Mucosa of stomach (tissue), 1 donor: ENCODE data around the gene AKAP13.

Experiments used
- H3K27me3 ChIP-seq: one replicate; pipeline ENCODE4 v1.7.0; 2013; ENCODE audit warnings: mild to moderate bottlenecking, low read length; ENCODE audit not compliant: control insufficient read depth, insufficient read depth
- H3K36me3 ChIP-seq: one replicate; pipeline ENCODE4 v1.7.0; 2013; ENCODE audit warnings: low read length; ENCODE audit not compliant: control insufficient read depth, insufficient read depth
- H3K4me1 ChIP-seq: one replicate; pipeline ENCODE4 v1.7.0; 2013; ENCODE audit warnings: mild to moderate bottlenecking, low read length; ENCODE audit not compliant: control insufficient read depth, insufficient read depth
- H3K4me3 ChIP-seq: one replicate; pipeline ENCODE4 v1.7.0; 2013; ENCODE audit warnings: low read length
- H3K9ac ChIP-seq: one replicate; pipeline ENCODE4 v1.7.0; 2013; ENCODE audit warnings: mild to moderate bottlenecking, low read length, moderate library complexity
- H3K9me3 ChIP-seq: one replicate; pipeline ENCODE4 v1.7.0; 2013; ENCODE audit warnings: mild to moderate bottlenecking, low read length, moderate library complexity; ENCODE audit not compliant: control insufficient read depth
- donor health status: Pancreatic carcinoma.

Gene AKAP13

DNA sequence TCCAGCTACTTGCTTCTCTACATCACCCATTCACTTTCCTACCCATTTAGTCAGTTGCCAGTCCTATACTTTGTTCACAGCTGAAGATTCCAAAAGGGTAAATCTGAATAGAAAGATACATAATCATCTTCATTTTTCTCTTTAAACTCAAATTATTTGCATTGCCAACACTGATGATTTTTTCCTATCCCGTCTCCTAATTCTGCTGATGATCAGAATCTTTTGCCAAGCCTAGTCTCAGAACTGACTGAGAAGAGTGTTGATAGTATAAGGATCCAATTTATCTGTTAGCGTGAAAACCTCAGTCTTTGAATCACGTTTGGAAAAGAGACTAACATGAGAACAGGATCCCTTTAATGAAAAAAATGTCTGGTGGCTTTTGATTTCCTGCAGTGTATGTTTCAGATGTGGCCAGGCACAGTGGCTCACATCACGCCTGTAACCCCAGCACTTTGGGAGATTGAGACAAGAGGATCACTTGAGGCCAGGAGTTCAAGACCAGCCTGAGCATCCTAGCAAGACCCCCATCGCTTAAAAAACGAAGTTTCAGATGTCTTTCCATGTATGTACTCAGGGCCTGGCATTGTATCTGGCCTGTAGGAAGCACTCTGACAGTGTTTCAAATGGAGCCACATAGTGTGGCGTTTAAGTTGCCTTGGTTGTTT is 244.9 kb downstream of the AKAP13 start:
- no peak overlapping the region for H3K4me3 ChIP-seq
- peaks cover 15% of the 10 kb centered on the region for H3K4me1 ChIP-seq
- H3K27me3 ChIP-seq: no peaks in the 10 kb centered on the region
- no peaks in the 10 kb centered on the region for H3K9me3 ChIP-seq
- H3K9ac ChIP-seq: no peak overlapping the region
- H3K36me3 ChIP-seq: no peaks in the 10 kb centered on the region

DNA sequence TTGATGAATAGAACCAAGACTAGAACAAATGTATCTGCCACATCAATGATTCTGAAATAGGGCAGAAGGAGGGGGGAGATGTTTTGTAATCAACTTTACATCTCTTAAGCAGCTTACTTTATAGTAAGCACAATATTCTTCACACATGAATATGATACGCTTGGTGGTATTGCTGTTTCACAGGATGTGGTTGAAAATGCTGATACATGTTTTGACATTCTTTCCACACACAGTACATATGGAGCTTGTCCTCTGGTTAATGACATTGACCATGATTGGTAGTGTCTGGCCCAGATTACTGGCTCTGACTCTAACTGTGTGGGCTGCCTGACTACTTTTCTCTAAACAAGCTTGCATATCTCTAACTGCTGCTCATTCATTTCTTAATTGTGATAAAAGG is 245.5 kb downstream of the AKAP13 start:
- Histone ChIP-seq H3K9me3 (no peaks in the 10 kb centered on the region), H3K36me3 (no peaks in the 10 kb centered on the region), H3K9ac (no peak overlapping the region), H3K27me3 (no peaks in the 10 kb centered on the region), H3K4me3 (no peak overlapping the region), H3K4me1 (peaks cover 15% of the 10 kb centered on the region)

DNA sequence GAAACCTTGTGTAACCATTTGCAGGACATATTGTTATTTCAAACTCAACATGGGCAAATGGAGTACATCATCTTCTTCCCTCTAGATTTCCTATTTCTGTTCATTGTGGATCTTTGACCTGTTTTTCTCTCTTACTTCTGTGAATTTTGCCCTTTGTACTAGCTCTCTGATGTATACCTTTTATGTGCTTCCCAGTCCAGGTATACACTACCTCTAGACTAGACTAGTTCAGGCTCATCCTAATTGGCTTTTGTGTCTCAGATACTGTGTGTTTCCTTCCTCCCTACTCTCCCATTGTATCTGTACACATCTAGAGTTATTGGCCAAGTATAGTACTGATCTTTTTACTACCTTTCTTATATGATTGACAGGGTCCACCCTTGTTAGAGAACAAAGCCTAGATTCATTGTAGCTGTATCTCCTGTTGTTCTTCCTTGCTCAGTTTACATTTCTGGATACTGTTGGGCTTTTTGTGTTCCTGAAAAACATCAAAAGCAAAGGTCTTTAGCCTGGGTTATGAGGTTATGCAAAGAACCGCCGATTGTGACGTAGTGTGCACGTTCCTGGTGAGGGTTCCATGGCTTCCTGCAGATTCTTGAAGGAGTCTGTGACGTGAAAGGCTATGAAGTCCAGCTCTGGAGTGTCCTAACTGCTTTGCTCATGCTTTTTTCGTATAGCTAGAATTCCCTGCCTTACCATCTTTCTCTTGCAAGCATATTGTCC is 247.0 kb downstream of the AKAP13 start:
- Histone ChIP-seq H3K27me3 (no peaks in the 10 kb centered on the region), H3K9ac (no peak overlapping the region), H3K4me3 (no peak overlapping the region), H3K4me1 (peaks cover 26% of the 10 kb centered on the region), H3K9me3 (no peaks in the 10 kb centered on the region), H3K36me3 (no peaks in the 10 kb centered on the region)

DNA sequence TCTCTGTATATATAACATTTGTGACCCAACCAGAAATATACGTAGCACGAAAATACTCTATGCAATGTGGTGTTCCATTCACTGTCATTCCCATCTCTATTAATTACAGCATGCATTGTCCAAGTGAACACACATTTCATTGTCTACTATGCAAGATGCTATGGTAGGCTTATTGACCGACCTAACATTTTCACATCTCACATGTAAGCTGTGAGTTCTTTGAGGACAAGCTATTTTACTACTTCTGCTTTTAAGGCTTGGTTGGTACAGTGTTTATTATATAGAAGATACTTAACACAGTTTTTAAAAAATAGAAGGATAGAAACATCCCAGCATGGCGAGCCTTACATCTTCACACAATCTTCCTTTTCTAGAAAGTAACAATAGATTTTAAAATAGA is 249.9 kb downstream of the AKAP13 start:
- Histone ChIP-seq H3K9me3 (no peaks in the 10 kb centered on the region), H3K9ac (no peak overlapping the region), H3K4me3 (no peak overlapping the region), H3K36me3 (no peaks in the 10 kb centered on the region), H3K27me3 (no peaks in the 10 kb centered on the region), H3K4me1 (peaks cover 28% of the 10 kb centered on the region)

DNA sequence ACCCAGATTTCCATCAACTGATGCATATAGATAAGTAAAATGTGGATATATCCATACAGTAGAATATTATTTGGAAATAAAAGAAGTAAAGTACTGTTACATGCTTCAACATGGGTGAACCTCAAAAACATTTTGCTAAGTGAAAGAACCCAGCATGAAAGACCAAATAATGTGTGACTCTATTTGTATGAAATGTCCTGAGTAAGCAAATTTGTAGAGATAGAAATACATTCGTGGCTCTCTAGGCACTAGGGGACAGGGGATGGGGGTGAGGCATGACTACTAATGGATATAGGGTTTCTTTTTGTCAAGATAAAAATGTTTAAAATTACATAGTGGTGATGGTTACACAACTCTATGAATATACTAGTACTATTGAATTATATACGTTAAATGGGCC is 250.6 kb downstream of the AKAP13 start:
- H3K9ac ChIP-seq: no peak overlapping the region
- no peaks in the 10 kb centered on the region for H3K27me3 ChIP-seq
- no peaks in the 10 kb centered on the region for H3K9me3 ChIP-seq
- no peak overlapping the region for H3K4me3 ChIP-seq
- no peaks in the 10 kb centered on the region for H3K36me3 ChIP-seq
- H3K4me1 ChIP-seq: peaks cover 21% of the 10 kb centered on the region

DNA sequence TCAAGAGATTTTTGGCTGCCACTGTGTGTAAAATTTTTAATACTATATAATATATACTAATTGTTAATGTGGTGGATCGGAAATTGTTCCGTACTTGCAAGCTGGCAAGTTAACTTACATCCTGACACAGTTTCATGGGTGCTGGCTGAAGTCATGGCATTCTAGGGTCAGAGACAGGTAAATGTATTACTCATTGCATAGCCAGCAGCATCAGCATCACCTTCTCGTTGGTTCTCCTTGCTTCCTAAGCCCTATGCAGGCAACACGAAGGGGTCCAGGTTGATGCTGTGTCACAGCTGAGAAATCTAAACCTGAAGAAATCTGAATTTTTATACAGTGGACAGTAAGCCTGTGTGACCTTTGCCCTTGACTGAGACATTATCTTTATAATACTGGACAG is 251.6 kb downstream of the AKAP13 start:
- Histone ChIP-seq H3K4me1 (peaks cover 20% of the 10 kb centered on the region), H3K4me3 (no peak overlapping the region), H3K27me3 (no peaks in the 10 kb centered on the region), H3K9ac (no peak overlapping the region), H3K36me3 (no peaks in the 10 kb centered on the region), H3K9me3 (no peaks in the 10 kb centered on the region)

DNA sequence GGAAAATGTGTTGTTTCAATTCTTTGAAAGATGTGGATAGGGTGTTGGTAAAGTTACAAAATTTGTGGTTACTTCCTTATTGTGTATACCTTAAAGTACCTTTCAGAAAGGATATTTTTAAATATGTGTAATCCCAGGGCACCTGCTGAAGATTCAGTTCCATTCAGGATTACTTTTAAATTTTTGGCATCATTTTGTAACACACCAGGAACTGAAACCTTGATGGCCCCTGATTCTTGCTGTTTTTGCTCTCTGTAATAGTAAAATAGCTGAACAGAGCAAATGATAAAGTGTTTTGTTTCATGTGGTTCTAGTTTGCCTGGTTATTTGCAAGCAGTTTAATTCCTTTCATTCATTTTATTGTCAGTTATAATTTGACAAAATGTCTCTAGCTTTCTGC is 253.5 kb downstream of the AKAP13 start:
- Histone ChIP-seq H3K9me3 (no peaks in the 10 kb centered on the region), H3K9ac (no peak overlapping the region), H3K36me3 (no peaks in the 10 kb centered on the region), H3K27me3 (no peaks in the 10 kb centered on the region), H3K4me1 (peaks cover 20% of the 10 kb centered on the region), H3K4me3 (no peak overlapping the region)

DNA sequence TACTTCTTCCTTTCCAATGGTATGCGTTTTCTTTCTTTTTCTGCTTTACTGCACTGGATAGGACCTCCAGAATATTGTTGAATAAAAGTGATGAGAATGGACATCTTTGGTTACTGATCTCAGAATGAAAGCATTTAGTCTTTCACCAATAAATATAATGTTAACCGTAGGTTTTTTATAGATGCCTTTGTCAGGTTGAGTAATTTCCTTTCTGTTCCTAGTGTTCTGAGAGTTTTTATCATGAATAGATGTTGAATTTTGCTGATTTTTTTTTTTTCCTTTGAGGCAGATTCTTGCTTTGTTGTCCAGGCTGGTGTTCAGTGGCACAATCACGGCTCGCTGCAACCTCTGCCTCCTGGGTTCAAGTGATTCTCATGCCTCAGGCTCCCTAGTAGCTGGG is 255.9 kb downstream of the AKAP13 start:
- Histone ChIP-seq H3K9ac (no peak overlapping the region), H3K4me1 (peaks cover 23% of the 10 kb centered on the region), H3K36me3 (no peaks in the 10 kb centered on the region), H3K27me3 (no peaks in the 10 kb centered on the region), H3K4me3 (no peak overlapping the region), H3K9me3 (no peaks in the 10 kb centered on the region)

DNA sequence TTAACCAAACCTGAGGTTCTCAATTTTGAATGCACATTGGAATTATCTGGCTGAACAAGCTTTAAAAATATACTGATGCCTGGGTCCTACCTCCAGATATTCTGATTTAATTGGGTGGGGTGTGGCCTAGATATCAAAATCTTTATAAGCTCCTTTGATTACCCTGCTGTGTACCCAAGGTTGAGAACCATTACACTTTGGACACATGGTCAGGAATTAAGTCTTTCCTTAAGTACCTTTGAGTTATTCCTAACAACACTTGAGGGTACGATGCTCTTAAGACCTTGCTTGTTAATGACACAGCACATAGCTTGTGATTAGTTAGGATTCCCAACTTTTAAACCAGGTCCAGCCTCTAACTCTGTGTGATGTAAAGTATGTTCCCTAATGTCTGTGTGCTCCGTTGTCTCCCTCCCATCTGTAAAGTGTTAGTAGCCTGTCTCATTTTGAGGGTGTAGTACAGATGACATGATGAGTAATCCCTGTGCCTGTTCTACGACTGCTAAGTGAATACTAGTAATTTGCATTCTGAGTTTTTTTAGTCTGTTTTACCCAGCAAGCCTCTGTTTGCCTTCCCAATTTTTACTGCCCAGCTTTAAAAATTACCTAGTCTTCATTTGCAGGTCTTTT is 259.5 kb downstream of the AKAP13 start:
- no peak overlapping the region for H3K9ac ChIP-seq
- H3K4me3 ChIP-seq: no peak overlapping the region
- no peaks in the 10 kb centered on the region for H3K36me3 ChIP-seq
- peaks cover 19% of the 10 kb centered on the region for H3K4me1 ChIP-seq
- H3K27me3 ChIP-seq: no peaks in the 10 kb centered on the region
- no peaks in the 10 kb centered on the region for H3K9me3 ChIP-seq

DNA sequence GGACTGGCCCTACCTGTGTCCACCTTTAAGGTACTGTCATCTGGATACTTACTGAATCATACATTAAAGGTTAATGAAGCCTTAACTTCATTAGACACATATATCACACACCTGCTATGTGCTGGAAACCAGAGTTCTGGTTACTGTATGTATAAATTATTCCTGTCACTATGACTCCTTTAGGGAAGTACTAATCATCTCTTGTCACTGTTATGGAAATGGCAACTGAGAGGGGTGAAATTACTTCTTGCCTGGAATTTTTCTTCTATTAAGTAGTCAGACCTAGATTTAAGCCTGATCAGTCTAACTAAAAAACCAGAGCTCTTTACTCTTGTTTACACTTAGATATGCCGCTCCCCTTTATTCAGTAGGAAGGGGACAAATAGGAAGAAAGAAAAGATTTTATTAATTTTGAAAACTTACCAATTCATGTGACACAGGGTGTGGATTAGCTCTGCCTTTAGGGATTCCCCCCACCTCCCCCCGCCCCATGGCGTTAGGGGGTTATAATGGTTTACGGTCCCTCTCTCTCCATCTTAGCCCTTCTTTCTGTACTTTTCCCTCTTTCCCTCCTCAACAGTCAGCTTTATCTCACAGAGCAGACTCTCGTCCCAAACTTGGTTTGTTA is 261.8 kb downstream of the AKAP13 start:
- H3K9ac ChIP-seq: peak overlapping the region; percentile 48

DNA sequence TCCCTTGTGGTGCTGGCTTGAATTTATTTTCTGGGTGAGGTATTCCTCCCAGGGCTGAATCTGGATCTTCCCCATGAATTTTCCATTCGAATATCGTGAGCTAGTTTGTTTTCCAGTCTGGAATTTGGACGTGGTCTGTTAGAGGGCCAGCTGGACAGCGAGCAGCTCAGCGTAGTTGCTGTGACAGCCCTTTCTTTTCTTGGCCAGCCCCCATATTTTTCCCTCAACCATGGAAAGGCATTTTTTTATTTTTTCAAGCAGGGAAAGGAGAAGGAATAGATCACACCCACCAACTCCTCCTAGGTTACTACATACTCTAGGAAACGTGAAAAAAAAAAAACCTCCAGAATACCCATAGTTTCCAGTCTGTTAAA is 262.3 kb downstream of the AKAP13 start:
- H3K4me1 ChIP-seq: peaks cover 19% of the 10 kb centered on the region

More for the DNA sequence above, 261.8 kb downstream of the AKAP13 start:
- H3K9me3 ChIP-seq: no peaks in the 10 kb centered on the region
- peaks cover 7% of the 10 kb centered on the region for H3K36me3 ChIP-seq
- H3K27me3 ChIP-seq: no peaks in the 10 kb centered on the region
- peaks cover 19% of the 10 kb centered on the region for H3K4me1 ChIP-seq
- no peak overlapping the region for H3K4me3 ChIP-seq

DNA sequence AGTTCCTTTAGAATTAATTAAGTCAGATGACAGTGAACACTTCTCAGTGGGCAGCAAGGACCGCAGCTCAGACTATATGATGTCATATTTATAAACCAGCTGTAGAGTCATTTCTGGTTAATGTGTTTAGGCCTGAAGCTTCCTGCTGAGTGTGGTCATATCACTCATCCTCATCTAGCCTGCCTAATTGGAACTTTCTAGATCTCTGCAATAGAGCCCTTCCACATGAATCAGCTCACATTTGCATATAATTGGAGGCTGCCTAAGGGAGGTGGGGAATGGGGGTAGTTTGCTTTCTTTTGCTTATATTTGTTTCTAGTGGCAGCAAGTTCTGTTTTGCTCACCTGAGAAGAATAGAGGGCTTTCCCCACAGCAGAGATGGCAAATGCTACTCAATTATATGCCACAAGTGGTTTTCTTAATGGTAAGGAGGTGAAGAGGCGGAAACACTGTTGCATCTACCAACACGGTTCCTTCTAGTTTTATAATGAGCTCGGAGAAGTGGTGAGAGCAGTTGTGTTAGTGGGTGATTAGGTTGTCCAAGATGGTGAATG is 266.2 kb downstream of the AKAP13 start:
- Histone ChIP-seq H3K4me3 (no peak overlapping the region), H3K9ac (no peak overlapping the region), H3K36me3 (peaks cover 7% of the 10 kb centered on the region), H3K4me1 (peaks cover 12% of the 10 kb centered on the region), H3K9me3 (no peaks in the 10 kb centered on the region), H3K27me3 (no peaks in the 10 kb centered on the region)

More for the DNA sequence above, 262.3 kb downstream of the AKAP13 start:
- Histone ChIP-seq H3K36me3 (peaks cover 7% of the 10 kb centered on the region), H3K9ac (peak overlapping the region; percentile 48), H3K9me3 (no peaks in the 10 kb centered on the region), H3K4me3 (no peak overlapping the region), H3K27me3 (no peaks in the 10 kb centered on the region)
